HTERT RPE-1 (cell line): ENCODE data around the gene LYVE1.

Experiments
- in situ Hi-C: fragments of 300-500 bp; cut with MboI; formaldehyde crosslinking; loops from 4 replicates; pipeline ENCODE4 v1.14.3; 2020; ENCODE audit warnings: low sequenced_read_pairs

LYVE1 gene

DNA sequence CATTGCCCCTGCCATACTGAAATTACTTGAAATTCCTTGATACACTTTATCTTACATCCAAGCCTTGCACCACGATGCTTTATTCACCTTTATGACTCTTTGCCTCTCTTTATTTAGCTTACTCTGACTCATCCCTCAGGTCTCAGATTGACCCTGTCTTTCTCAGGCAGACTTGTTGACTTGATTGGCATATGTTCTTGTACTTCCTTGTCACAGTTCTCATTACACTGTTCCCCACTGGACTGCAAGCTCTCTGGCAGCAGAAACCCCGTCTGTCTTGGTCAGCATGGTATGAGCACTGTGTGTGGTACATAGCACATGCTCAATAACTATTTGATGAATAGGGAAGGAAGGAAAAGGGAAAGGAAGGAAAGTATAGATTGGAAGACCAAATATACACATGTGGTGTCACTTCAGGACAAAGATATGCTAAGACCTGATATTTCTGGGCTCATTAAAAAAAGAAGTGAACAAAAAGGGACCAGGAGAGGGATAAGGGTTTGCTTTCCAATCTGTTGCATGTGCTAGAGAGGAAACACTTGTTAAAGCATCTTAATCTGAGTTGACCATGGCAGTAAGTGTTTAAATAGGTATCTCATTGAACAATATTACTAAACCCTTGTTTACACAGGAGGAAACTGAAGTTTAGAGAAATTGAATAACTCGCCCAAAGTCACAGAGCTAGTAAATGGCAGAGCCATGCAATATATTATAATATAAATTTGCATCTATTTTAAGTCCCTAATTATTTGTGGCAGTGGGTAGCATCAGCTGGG lies 7.2 kb downstream of the LYVE1 start:
- in situ Hi-C loops = no loop called here

DNA sequence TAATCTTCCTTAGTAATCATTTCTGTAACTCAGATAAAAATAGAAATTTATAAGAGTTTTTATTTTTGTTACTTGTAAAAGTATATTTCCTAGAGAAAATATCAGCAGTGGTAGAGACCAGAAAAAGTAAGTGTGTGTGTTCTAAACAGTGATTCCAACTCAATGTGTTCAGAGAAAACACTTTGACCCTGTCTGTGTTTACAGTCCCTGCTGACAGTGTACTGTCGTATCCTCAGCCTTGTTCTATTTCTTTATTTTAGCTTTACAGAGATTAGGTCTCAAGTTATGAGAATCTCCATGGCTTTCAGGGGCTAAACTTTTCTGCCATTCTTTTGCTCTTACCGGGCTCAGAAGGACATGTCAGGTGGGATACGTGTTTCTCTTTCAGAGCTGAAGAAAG lies 10.2 kb downstream of the LYVE1 start:
- in situ Hi-C loops = no loop called here

DNA sequence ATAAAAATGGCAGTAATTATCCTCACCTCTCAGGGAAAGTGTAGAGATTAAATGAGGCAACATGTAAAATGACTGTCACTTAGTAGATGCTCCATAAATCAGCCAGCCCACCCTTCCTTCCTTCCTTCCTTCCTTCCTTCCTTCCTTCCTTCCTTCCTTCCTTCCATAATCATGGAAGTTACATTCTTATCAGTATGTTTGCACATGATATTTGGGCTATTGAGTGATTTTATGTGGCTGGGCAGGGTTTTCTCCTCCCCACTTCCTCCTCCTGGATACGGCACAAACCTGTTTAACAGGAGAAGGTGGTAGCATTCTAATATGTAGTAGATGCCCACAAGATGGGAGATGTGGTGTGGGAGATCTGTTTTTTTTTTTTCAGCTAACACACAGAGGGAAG lies 11.9 kb downstream of the LYVE1 start:
- in situ Hi-C loops = no loop called here

DNA sequence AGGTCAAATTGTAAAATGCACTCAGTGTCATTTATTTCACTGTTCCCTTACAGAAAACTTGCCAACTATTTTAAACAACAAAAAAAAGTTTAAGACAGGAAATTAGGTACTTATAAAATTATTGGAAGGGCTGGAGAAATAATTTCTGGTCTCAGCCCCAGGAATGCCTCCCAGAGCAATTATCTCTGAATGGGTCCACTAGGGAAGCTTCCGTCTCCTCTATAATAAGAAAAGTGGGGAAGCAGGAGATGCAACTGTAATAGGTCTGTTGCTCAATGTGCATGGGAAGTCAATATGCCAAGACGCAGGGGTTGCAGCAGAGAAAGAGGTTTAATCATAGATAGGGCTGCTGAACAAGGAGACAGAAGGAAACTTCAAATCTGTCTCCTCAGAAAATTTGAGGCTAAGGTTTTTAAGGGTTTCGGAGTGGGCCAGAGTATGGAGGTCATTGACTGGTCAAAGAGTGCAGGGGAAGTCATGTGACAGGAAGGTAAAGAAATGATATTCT lies 16.6 kb downstream of the LYVE1 start:
- in situ Hi-C loops = no loop called here

DNA sequence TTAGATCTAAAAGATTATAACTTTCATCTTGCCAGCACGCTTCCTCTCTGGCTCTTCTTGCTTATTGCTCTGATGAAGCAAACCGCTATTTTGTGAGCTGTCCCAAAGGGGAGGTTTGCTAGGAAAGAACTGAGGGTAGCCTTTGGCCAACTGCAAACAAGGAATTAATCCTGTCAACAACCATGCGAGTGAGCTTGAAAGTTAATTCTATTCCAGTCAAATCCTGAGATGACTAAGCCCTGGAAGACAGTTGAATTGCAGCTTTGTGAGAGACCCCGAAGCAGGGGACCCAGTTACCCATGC lies 17.2 kb downstream of the LYVE1 start:
- in situ Hi-C loops = no loop called here

DNA sequence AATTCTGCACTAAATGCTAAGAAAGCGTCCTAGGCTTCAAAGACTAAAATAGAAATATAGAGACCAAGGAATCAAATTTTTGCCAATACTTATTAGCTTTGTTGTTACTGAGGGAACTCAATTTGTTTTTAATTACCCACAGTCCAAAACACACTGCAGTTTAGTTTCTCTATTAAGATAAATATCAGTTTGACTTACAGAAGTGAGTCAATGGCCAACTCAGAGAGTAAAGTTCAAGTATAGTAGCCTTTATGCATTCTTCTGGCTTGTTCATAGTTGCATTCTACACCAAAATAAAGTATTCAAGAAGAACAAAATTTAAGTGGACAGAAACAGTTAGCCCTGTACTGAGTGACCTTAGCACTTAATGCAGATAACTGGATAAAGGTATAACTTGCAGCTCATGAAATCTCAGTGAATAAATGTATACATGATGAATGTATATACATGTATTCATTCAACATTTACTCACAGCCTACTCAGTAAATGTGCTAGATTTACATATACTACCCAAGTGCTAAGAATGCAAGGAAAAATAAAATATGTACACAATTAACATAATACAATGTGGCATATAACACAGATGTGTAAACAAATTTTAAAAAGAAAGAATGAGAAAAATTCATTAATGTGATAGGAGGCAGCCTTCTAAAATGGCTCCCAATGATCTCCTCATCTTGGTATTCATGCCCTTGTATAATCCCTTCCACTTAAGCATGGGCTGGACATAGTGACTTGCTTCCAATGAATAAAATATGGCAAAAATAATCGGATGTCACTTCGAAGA lies 17.8 kb downstream of the LYVE1 start:
- in situ Hi-C loops = no loop called here

DNA sequence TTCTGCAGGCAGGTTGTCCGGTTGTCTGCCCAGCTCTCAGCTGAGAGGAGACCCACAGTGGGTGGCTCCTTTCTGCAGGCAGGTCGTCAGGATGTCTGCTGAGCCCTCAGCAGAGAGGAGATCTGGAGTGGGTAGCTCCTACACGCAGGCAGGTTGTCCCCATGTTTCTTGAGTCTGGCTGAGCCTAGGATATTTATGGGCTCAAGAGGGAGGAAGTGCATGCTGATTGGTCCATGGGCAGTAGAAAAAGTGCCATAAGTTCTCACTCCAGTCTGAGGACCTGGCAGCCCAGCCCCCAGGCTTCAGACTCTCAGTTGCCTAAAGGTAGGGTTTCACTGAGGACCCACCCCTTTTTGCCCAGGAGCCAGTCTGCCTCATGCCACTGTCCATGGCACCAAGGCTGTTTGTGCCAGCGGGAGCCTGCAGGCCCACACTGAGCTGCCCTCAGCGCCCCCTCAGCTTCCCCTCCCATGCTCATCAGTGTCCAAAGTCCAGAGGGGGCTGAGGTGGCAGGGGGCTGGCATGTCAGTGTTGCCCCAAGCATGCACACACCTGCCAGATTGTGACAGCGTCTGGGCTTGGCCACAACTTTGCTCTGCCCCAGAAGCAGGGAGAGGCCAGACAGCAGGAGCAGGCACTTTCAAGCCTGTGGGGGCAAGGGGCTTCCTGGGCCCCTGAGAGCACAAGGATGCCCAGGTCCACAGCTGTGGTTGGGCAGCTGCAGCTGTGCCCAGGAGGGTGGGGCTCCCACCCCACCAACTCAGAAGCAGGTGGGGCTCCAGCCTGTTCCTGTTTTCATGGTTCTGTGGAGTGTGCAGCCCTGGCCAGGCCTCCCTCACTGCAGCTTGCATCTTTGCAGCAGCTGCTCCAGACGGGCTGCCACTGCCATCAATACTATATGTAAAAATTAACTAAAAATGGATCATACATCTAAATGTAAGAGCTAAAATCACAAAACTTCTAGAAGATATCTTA lies 23.7 kb downstream of the LYVE1 start:
- in situ Hi-C loops = no loop called here

DNA sequence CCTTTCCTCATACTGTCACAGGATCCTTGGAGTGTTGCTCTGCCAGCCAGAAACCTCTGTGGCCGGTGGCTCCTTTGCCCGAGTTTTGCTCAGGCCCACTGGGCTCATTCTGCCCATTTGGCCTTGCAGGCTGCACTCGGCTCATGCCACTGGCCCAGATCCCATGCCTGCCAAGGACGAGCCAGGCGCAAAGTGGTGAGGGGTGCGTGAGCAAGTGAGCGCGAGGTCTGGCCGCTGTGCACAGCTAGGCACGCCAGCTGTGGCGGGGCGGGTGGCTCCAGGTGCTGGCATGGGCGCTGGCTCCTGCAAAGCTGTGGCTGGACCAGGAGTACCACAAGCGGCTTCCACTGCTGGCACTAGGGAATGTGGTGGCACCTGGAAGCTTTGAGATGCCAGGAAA lies 24.7 kb downstream of the LYVE1 start:
- in situ Hi-C loops = no loop called here

DNA sequence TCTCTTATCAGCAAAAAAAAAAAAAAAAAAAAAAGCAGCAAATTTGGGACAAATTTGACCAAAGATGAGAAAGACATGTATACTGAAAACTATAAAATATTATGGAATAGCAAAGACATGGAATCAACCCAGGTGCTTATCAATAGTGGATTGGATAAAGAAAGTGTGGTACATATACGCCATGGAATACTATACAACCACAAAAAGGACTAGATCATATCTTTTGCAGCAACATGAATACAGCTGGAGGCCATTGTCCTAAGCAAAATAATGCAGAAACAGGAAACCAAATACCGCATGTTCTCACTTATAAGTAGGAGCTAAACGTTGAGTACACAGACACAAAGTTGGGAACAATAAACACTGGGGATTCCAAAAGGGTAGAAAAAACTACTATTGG lies 25.7 kb downstream of the LYVE1 start:
- in situ Hi-C loops = no loop called here

DNA sequence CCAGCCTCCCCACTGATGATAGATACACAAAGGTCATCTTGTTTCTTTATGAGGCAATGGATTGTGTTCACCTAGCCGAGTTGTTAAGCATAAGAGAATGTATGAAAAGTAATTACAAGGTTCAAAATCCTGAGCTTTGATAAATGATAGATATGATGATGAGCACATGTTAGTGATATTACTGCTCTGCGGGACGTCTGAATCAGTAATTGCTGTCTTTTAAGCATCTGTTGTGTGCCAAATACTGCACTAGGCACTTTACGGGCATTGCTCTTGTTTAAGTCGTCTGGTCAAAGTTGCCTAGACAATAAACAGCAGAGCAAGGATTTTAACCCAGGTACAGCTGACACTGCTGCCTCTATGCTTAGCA lies 26.9 kb downstream of the LYVE1 start:
- in situ Hi-C loops = no loop called here

DNA sequence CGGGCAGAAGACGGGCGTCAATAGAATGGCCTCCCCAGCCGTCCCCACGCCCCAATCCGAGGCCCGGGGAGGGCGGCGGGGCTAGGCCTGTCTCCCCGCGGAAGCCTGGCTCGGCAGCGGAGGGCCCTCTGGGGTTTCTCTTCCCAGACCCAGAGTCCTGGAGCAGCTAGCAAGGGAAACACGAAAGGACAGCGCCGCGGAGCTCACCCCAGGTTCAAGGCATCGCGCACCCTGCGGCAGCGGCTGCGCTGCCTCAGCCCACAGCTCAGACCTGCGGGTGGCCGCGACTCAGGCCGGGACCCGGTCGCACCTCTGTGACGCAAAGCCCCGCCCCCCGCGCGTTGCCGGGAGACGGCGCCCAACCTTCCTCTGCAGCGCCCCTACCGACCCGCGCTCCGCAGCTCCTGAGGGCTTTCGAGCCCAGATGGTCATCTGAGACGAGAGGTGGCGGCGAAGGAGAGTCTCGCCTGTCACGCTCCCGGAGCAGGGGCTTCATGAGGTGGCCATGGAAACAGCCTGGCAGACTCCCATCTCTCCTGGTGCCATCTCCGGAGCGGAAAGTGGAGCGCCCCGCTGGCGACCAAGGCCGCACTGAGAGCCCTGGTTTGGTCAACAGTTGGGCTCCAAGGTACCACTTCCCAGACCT lies 27.4 kb downstream of the LYVE1 start, which contains the start of gene RNF141:
TSS of gene RNF141 (minus strand) at position 273 of the 646 bp plus-strand sequence. CDS start 7,029 bp downstream, outside the sequence.
- in situ Hi-C loops = no loop called here

DNA sequence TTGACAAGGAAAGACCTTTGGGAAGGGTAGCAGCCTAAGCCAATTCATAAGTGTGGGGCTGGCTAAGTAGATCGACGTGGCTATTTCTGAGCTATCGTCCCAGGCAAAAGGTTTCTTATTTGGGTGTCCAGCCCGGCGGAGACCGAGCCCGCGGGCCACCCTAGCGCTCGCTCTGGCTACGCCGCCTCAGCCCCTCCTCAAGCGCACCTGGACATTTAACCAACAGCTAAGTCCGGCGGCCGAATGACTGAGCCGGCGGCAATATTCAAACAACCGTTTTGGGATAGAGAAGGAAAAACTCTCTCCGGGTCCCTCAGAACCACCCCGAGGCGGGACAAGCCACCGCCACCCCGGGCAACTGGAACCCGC lies 27.9 kb downstream of the LYVE1 start:
- in situ Hi-C loops = no loop called here

DNA sequence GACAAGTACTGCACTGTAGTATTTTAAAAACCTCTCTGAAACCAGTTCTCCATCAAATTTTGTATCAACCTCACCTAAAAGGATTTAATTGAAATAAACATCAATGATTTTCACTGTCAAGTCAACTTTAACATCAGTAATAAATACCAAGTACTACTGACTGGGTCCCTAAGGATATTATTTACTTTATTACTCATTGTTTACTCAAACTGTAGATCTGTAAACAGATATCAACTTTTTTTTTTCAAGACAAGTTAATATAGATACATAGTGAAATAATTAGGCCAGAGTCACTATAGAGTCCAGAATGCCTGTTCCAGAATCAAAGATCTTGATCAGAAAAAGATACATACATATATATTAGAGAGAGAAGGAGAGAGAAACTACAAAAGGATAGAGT lies 29.1 kb downstream of the LYVE1 start:
- in situ Hi-C loops = no loop called here

DNA sequence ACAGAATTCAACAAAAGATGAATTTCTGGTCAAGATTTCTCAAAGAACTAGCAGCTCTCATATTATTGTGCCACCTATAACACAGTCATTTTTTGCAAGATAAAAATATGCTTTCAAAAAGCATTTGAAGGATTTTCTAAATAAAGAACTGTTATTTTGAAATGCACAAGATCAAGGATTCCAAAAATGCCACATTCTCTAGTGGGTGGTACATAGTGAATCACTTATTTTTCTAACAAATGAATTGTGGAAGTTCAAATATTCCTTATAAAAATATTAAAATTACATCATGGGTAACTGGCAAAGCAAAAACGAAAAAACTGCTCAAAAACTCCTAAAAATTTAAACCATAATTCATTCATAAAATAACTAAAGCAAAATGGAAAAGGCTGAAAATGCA lies 29.5 kb downstream of the LYVE1 start:
- in situ Hi-C loops = no loop called here

DNA sequence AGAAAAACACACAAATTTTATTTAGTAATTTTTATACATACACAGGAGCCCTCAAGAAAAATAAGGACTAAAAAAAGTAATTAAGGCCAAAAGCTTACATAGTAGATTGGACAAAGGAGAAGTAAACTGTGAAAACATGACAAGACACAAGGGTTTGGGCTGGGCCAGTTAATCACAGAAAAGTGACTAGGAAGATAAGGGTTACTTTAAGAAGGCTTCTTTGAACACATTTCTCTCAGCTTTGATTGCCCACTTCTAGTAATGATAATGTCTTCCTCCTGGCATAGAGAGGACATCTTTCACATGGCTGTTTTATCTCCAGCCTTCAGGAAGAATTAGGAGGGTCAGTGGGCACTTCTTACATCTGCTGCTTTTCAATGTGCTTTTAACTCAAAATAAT lies 30.9 kb downstream of the LYVE1 start:
- in situ Hi-C loops = no loop called here

DNA sequence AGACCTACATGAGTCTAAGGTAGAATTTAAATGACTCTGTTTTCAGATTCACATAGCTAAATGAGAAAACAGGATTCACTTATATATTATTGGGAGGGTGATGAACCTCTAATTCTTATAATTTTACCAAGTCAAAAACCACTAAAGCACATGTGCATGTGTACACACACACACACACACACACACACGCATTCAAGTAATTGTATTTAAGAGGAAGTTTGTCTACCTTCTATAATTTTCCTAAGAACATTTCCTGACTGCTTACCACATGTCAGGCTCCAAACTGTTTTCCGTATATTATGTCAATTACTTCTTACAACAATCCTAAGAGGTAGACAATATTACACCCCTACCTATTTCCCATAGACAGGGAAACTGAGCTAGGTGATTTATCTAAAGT lies 34.1 kb downstream of the LYVE1 start:
- in situ Hi-C loops = no loop called here

DNA sequence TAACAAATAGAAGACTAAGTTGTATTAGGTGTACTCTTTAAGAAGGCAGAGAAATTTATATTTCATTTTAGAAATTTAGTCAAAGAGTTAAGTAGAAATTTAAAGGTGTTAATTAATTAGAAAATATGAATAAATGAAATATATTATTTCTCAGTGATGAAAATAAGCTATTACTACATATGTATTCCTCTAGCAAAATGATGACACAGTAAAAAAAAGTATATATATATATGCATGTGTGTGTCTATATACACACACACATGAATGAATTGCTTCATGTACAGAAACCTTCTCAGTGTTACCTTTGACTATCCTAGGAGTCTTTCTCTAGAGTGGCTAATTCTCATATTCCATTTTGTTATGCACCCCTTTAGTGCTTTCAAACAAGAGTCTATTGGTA lies 35.1 kb downstream of the LYVE1 start:
- in situ Hi-C loops = no loop called here

DNA sequence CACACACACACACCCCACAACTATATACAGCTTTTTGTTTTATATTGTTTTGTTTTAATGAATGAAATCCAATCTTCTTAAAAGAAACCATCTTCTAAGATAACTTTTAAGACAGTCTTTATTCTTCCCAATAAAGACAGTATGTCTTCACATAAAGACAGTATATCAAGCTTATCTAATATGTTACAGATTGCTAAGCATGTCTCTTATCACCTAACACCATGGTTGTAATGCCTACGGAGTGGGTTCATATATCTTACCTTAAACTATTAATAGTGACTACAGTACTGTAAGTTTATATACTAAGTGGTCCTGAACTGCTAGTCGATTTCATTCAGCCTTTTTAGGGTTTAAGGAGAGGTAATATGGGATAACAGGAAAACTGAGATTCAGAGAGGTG lies 35.9 kb downstream of the LYVE1 start:
- in situ Hi-C loops = no loop called here

DNA sequence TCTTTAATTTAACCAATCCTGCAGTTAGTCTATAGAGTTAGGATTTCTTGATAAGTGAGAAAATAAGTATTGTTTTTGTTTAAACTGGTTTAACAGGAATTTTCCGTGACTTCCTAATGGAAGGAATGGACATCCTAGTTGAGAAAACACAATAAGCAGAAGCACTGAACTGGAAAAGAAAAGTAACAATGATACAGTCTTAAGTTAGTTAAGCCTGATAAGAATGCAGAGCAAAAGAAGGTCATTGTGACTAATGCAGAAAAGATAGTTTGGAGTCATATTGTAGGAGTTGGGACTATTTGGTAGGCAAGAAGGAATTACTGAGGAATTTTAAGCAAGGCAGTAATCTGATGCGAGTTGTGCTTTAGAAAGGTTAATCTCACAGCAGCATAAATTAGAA lies 39.2 kb downstream of the LYVE1 start:
- in situ Hi-C loops = no loop called here

DNA sequence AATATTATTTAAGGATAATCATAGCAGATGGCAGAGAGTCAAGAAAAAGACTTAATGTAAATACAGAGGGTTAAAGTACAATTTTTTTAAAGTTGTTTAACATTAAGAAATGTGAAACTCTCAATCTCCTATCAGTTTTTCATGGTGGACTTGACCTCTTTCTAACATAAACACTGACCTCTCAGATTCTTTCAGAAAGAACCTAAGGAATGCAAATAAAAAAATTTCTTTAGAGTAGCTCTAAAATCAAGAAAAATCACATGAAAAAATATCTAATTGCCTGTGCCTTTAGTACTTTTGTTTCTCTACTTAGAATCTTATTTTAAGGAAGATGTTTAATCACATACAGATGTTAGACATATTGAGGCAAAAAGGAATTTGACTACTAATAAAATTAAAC lies 40.3 kb downstream of the LYVE1 start:
- in situ Hi-C loops = no loop called here
